ENCODE data around the gene B4GALNT3.
"Not testable (repeated sequence)": the region's sequence is repeated elsewhere in the genome, so short reads cannot be mapped to it uniquely, and the experiment has no call there.

Gene B4GALNT3

DNA sequence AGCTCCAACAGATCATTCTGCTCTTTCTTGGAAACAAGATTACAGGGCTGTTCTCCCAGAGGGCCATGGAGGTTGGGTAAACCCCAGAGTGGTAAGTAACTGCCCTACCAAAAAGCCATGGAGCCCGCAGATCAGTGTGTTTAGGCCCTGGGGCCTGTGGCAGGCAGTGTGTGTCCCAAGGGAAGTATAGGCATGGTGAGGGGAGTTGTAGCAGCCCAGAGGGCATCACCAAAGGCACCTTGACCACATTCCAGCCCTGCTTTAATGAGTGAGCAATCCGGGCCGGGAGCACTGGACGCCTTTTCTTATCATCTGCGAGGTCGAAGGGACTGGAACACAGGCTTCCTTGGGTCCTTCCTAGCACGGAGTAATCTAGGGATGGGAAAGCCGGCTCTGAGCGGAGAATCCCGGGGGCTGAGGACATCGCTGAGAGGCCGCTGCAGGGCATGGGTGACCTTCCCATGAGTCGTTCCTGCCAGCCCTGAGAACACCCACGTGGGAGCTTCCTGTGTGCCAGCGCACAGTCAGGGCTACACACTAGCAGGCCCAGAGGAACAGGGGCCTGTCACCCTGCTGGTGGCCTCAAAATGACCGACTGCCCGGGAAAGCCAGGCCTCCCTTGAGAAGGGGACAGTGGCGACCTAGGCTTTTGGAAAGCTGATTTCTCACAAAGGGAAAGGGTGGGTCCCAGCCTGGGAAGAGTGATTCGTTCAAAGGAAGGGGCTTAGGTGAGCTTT is 112.2 kb downstream of the B4GALNT3 start:
- no peak for DNase-seq (ENCODE audit: low spot score)
- TF ChIP-seq, protein P1, sequence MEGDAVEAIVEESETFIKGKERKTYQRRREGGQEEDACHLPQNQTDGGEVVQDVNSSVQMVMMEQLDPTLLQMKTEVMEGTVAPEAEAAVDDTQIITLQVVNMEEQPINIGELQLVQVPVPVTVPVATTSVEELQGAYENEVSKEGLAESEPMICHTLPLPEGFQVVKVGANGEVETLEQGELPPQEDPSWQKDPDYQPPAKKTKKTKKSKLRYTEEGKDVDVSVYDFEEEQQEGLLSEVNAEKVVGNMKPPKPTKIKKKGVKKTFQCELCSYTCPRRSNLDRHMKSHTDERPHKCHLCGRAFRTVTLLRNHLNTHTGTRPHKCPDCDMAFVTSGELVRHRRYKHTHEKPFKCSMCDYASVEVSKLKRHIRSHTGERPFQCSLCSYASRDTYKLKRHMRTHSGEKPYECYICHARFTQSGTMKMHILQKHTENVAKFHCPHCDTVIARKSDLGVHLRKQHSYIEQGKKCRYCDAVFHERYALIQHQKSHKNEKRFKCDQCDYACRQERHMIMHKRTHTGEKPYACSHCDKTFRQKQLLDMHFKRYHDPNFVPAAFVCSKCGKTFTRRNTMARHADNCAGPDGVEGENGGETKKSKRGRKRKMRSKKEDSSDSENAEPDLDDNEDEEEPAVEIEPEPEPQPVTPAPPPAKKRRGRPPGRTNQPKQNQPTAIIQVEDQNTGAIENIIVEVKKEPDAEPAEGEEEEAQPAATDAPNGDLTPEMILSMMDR (IDR thresholded peaks at IDR 0.05; ENCODE audit: extremely low read depth, missing control alignments) = no peak

DNA sequence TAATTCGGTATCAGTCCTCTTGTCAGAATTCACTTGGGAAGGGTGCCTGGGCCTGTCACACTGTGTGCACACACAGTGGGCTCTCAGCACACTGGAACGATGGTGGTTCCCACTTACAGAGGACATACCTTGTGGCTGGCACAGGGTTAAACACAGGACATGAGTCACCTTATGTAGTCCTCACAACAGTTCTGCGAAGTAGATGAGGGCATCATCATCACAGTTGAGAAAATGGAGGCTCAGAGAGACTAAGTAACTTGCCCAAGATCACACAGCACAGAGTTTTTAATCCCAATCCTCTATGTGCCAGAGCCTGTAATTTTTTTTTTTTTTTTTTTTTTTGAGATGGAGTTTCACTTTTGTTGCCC is 112.8 kb downstream of the B4GALNT3 start:
- TF ChIP-seq, protein P1 (IDR thresholded peaks at IDR 0.05; ENCODE audit: extremely low read depth, missing control alignments) = no peak
- DNase-seq (ENCODE audit: low spot score) = no peak

DNA sequence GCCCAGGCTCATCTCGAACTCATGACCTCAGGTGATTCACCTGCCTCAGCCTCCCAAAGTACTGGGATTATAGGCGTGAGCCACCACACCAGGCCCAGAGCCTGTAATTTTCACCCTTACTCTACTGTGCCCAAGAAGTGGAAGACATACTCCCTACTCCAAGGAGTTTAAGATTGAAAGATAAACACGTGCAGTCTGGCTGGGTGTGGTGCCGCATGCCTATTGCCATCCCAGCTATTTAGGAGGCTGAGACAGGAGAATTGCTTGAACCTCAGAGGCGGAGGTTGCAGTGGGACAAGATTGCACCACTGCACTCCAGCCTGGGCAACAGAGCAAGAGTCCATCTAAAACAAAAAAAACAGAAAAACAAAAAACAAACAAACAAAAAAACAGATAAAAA is 113.5 kb downstream of the B4GALNT3 start:
- no peak for DNase-seq (ENCODE audit: low spot score)
- TF ChIP-seq, protein P1 (IDR thresholded peaks at IDR 0.05; ENCODE audit: extremely low read depth, missing control alignments) = no peak

DNA sequence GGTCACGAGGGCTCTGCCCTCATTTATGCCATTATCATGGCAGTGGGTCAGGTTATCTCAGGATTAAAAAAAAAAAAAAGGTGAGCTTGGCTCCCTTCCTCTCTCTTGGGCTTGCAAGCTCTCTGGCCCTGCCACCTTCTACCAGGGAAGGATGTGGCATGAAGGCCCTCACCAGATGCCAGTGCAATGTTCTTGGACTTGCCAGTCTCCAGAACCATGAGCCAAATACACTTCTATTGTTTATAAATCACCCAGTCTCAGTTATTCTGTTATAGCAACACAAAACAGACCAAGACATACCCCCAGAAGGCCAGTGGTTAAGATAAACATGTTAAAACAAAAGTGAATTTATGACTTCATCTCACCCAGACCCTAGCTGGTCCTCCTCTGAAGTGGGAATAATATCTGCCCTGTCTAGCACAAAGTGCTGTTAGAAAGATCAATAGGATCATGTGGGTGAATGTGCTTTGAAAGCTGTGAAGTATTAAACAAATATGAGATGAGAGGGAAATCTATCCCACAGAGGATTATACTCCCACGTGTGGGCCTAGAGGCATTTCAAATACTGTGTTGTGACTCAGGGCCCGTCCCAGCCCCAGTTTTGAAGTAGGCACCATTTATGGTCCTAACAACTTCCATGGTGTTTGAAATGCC is 114.9 kb downstream of the B4GALNT3 start:
- no peak for DNase-seq (ENCODE audit: low spot score)
- TF ChIP-seq, protein P1 (IDR thresholded peaks at IDR 0.05; ENCODE audit: extremely low read depth, missing control alignments) = no peak

DNA sequence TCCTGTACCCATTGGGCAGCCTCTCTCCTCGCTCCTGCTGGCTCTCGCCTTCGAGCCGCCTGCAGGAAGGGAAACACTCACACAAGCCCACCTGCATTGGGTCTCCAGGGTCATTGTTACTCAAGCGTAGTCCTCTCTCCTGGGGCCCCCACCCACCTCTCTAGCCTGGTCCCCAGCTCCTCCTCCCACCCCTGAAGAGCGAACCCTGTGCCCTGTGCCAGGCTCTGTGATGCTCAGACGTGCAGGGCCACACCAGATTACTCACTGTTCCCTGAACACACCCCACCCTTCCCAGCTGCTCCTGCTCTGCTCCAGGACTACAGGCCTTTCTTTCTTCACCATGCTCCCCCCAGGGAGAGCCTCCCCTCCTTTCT is 115.4 kb downstream of the B4GALNT3 start:
- DNase-seq (ENCODE audit: low spot score) = no peak

DNA sequence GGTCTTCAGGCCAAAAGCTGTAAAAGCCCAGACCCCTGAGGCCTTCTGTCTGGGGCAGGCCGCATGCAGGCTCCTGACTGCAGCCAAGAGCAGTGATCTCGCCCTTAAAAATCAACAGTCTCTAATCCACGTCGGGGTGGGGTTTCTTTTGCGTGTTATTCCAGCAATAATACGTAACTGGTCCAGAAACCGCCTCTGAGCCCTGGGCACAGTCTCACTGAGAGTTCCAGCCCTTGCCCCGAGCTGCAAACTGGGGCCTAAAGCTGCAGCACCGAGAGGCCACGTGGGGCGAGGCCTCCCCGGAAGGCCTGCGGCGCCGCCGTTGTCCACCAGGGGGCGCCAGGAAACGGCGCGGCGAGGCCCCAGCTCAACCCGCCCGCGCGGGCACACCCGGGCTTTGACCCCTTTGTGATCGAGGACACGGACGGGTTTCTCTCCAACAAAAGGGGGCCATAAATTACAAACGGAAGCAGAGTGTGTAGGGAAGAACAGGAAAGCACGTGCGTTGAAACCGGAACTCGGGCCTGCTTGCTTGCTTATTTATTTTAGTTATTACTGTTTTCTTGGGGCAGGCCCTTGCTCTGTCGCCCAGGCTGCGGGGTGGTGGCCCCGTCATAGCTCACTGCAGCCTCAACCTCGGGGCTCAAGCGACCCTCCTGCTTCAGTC is 116.3 kb downstream of the B4GALNT3 start:
- TF ChIP-seq, protein P1 (IDR thresholded peaks at IDR 0.05; ENCODE audit: extremely low read depth, missing control alignments) = peak; percentile 85
- peak; percentile 94 for DNase-seq (ENCODE audit: low spot score)

More for the DNA sequence above, 115.4 kb downstream of the B4GALNT3 start:
- TF ChIP-seq, protein P1 (IDR thresholded peaks at IDR 0.05; ENCODE audit: extremely low read depth, missing control alignments) = no peak

DNA sequence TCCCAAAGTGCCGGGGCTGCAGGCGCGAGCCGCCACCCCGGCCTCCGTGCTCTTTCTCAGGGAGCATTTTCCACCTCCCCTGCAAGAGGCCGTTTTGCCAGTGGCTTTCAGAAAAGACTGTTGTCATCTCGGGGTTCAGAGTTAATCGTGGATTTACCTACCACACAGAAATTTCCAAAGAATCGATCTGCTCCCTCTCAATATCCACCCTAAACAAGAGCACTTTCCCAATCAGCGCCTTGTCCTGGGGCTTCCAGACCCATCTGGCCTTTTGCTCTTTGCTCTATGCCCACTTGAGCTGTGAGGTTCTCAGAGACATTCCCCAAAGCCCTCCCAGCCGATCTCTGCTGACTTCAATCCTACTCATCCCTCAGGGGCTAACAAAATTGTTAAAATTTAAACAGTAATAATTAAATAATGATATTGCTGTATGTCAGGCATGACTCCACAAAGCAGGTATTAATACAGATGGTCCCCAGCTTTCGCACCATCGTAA is 116.9 kb downstream of the B4GALNT3 start:
- DNase-seq (ENCODE audit: low spot score) = no peak
- TF ChIP-seq, protein P1 (IDR thresholded peaks at IDR 0.05; ENCODE audit: extremely low read depth, missing control alignments) = no peak

DNA sequence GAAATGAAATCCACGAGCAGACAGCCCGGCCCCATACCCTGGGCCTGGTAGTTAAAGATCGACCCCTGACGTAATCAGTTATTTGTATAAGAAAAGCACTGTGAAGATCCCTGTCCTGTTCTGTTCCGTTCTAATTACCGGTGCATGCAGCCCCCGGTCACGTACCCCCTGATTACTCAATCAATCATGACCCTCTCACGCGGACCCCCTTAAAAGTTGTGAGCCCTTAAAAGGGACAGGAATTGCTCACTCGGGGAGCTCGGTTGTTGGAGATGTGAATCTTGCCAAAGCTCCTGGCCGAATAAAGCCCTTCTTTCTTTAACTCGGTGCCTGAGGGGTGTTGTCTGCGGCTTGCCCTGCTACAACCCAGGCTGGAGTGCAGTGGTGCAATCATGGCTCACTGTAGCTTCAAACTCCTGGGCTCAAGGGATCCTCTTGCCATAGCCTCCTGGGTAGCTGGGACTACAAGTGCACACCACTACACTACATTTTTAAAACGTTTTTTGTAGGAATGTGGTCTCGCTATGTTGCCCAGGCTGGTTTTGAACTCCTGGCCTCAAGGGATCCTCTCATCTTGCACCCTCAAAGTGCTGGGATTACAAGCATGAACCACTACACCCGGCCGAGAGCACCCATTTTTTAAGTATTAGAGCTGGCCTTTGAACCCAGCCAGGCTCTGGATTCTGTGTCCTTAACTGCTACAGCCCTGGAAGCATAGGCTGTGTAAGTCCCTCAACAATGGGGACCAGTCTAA is 118.4 kb downstream of the B4GALNT3 start:
- not testable (repeated sequence) for DNase-seq (ENCODE audit: low spot score)

Measured in GM20000 (cell line).